ENCODE data around the gene NUBPL. TPM values are rescaled to one million over a fixed set of nuclear protein-coding genes. Genes with fewer than 3 reads are reported as not detected.

NUBPL gene
- total and polyA plus RNA-seq, 2 donors from 2014 or later = 11.2 to 16.2 TPM

DNA sequence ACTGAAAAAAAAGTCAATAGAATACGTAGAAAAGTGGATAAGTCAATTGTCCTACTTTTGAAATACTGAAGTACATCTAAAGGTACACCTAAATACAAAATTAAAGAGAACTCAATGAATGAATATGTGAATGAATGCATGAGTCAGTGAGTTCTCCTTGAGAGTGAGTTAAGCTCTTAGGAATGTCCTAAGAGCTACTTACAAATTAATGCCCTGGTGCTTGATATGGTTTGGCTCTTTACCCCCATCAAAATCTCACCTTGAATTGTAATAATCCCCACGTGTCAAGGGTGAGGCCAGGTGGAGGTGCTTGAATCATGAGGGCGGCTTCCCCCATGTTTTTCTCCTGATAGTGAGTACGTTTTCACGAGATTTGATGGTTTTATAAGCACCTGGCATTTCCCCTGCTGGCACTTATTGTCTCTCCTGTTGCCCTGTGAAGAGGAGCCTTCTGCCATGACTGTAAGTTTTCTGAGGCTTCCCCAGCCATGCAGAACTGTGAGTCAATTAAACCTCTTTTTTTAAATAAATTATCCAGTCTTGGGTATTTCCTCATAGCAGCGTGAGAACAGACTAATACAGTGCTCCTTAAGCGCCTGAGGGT, 323.7 kb downstream of the NUBPL start:
- no peak overlapping the region for H3K27ac ChIP-seq (ENCODE audit: low read depth in 2 of 2, low read length in 2 of 2)
- H3K9ac ChIP-seq (ENCODE audit: low read length in 3 of 3) = no peak overlapping the region
- FAIRE-seq (no peak), DNase-seq (no peak)
- H3K9me3 ChIP-seq (ENCODE audit: control insufficient read depth in 2 of 3, insufficient read depth in 1 of 3, low read length in 3 of 3) = no peaks in the 10 kb centered on the region
- intact Hi-C loops (cut with DNase I) = no loop called here
- no peaks in the 10 kb centered on the region for H3K36me3 ChIP-seq (ENCODE audit: control insufficient read depth in 2 of 3, insufficient read depth in 3 of 3, low read length in 3 of 3)
- TF ChIP-seq CTCF (IDR thresholded peaks at IDR 0.05; ENCODE audit: borderline replicate concordance, extremely low read depth, insufficient read depth) = no peak
- H3K4me1 ChIP-seq (ENCODE audit: control insufficient read depth in 2 of 3, insufficient read depth in 2 of 3, low read depth in 1 of 3, low read length in 3 of 3) = no peaks in the 10 kb centered on the region
- H3K27me3 ChIP-seq (ENCODE audit: control insufficient read depth, insufficient read depth, low read length) = no peaks in the 10 kb centered on the region
- H3K4me3 ChIP-seq (ENCODE audit: low read length in 3 of 3) = no peak overlapping the region

- H3K27me3 ChIP-seq (ENCODE audit: control insufficient read depth, insufficient read depth, low read length) = no peaks in the 10 kb centered on the region
- H3K9me3 ChIP-seq (ENCODE audit: control insufficient read depth in 2 of 3, insufficient read depth in 1 of 3, low read length in 3 of 3) = no peaks in the 10 kb centered on the region
- TF ChIP-seq CTCF (IDR thresholded peaks at IDR 0.05; ENCODE audit: borderline replicate concordance, extremely low read depth, insufficient read depth) = no peak
- intact Hi-C loops (cut with DNase I) = no loop called here
- no peak overlapping the region for H3K9ac ChIP-seq (ENCODE audit: low read length in 3 of 3)
- FAIRE-seq (no peak), DNase-seq (no peak)
- no peaks in the 10 kb centered on the region for H3K4me1 ChIP-seq (ENCODE audit: control insufficient read depth in 2 of 3, insufficient read depth in 2 of 3, low read depth in 1 of 3, low read length in 3 of 3)
- no peak overlapping the region for H3K4me3 ChIP-seq (ENCODE audit: low read length in 3 of 3)
- H3K27ac ChIP-seq (ENCODE audit: low read depth in 2 of 2, low read length in 2 of 2) = no peak overlapping the region
- no peaks in the 10 kb centered on the region for H3K36me3 ChIP-seq (ENCODE audit: control insufficient read depth in 2 of 3, insufficient read depth in 3 of 3, low read length in 3 of 3)
Measured at GRCh38 chr14:31886156-31886835, 325.1 kb downstream of the NUBPL start.

GRCh38 chr14:31887929-31888580, 326.9 kb downstream of the NUBPL start:
- Histone ChIP-seq H3K9me3 (ENCODE audit: control insufficient read depth in 2 of 3, insufficient read depth in 1 of 3, low read length in 3 of 3) (no peaks in the 10 kb centered on the region), H3K27me3 (ENCODE audit: control insufficient read depth, insufficient read depth, low read length) (no peaks in the 10 kb centered on the region), H3K4me3 (ENCODE audit: low read length in 3 of 3) (no peak overlapping the region), H3K27ac (ENCODE audit: low read depth in 2 of 2, low read length in 2 of 2) (no peak overlapping the region), H3K4me1 (ENCODE audit: control insufficient read depth in 2 of 3, insufficient read depth in 2 of 3, low read depth in 1 of 3, low read length in 3 of 3) (no peaks in the 10 kb centered on the region), H3K9ac (ENCODE audit: low read length in 3 of 3) (no peak overlapping the region), H3K36me3 (ENCODE audit: control insufficient read depth in 2 of 3, insufficient read depth in 3 of 3, low read length in 3 of 3) (no peaks in the 10 kb centered on the region)
- FAIRE-seq = no peak
- DNase-seq = no peak
- intact Hi-C loops (cut with DNase I) = no loop called here
- no peak for TF ChIP-seq CTCF (IDR thresholded peaks at IDR 0.05; ENCODE audit: borderline replicate concordance, extremely low read depth, insufficient read depth)

Measured in kidney (tissue), 14 donors.